ENCODE results near the gene RNASEH2B. TPM values are rescaled to one million over a fixed set of nuclear protein-coding genes. Genes with fewer than 3 reads are reported as not detected.

Gene RNASEH2B
- total and polyA plus RNA-seq, 12 donors: 23.5 to 77.1 (median 33.0) TPM

- H3K9me3 ChIP-seq (replicated peaks in 1 of 3): no peaks in the 10 kb centered on the region
- H3K4me1 ChIP-seq (replicated peaks in 1 of 2): no peaks in the 10 kb centered on the region
- no peaks in the 10 kb centered on the region for H3K36me3 ChIP-seq (replicated peaks in 1 of 2)
- 81 to 88% (median 87%) methylated on average over 2 of the region's 2 CpGs for WGBS, 4 donors
- no peak overlapping the region for H3K4me3 ChIP-seq
- H3K27me3 ChIP-seq: no peaks in the 10 kb centered on the region
- H3K27ac ChIP-seq: no peak overlapping the region
- intact Hi-C loops (cut with DNase I): no loop called here
- no peak for DNase-seq
- TF ChIP-seq POLR2A (IDR thresholded peaks at IDR 0.05) (no peak), CTCF (IDR thresholded peaks at IDR 0.05) (no peak)
Measured at GRCh38 chr13:50873991-50874390, 35.6 kb upstream of the RNASEH2B start.

GRCh38 chr13:50882816-50883435 is 26.7 kb upstream of the RNASEH2B start:
- intact Hi-C loops (cut with DNase I): no loop called here
- no peaks in the 10 kb centered on the region for H3K4me1 ChIP-seq (replicated peaks in 1 of 2)
- H3K36me3 ChIP-seq (replicated peaks in 1 of 2): no peaks in the 10 kb centered on the region
- no peak for DNase-seq
- WGBS, 4 donors: 79 to 91% (median 85%) methylated on average over 5 of the region's 5 CpGs
- H3K27me3 ChIP-seq: no peaks in the 10 kb centered on the region
- H3K27ac ChIP-seq: no peak overlapping the region
- no peak for TF ChIP-seq POLR2A (IDR thresholded peaks at IDR 0.05)
- no peak overlapping the region for H3K4me3 ChIP-seq
- H3K9me3 ChIP-seq (replicated peaks in 1 of 3): no peaks in the 10 kb centered on the region

GRCh38 chr13:50883728-50884127 is 25.9 kb upstream of the RNASEH2B start:
- Histone ChIP-seq H3K4me1 (replicated peaks in 1 of 2) (no peaks in the 10 kb centered on the region), H3K27me3 (no peaks in the 10 kb centered on the region), H3K27ac (no peak overlapping the region), H3K36me3 (replicated peaks in 1 of 2) (no peaks in the 10 kb centered on the region), H3K9me3 (replicated peaks in 1 of 3) (no peaks in the 10 kb centered on the region), H3K4me3 (no peak overlapping the region)
- DNase-seq: no peak
- 73 to 89% (median 82%) methylated on average over 1 of the region's 1 CpG for WGBS, 4 donors
- no peak for TF ChIP-seq CTCF (IDR thresholded peaks at IDR 0.05)
- TF ChIP-seq POLR2A (IDR thresholded peaks at IDR 0.05): no peak
- intact Hi-C loops (cut with DNase I): no loop called here

- Histone ChIP-seq H3K27ac (no peak overlapping the region), H3K9me3 (replicated peaks in 1 of 3) (no peaks in the 10 kb centered on the region), H3K27me3 (no peaks in the 10 kb centered on the region), H3K36me3 (replicated peaks in 1 of 2) (no peaks in the 10 kb centered on the region), H3K4me3 (no peak overlapping the region), H3K4me1 (replicated peaks in 1 of 2) (no peaks in the 10 kb centered on the region)
- intact Hi-C loops (cut with DNase I): no loop called here
- no peak for DNase-seq
- TF ChIP-seq POLR2A (IDR thresholded peaks at IDR 0.05) (no peak), CTCF (IDR thresholded peaks at IDR 0.05) (no peak)
- 80 to 88% (median 85%) methylated on average over 1 of the region's 1 CpG for WGBS, 4 donors
Measured at GRCh38 chr13:50884265-50884664, 25.3 kb upstream of the RNASEH2B start.

- no peak overlapping the region for H3K4me3 ChIP-seq
- TF ChIP-seq CTCF (IDR thresholded peaks at IDR 0.05): no peak
- no peaks in the 10 kb centered on the region for H3K27me3 ChIP-seq
- intact Hi-C loops (cut with DNase I): no loop called here
- H3K36me3 ChIP-seq (replicated peaks in 1 of 2): no peaks in the 10 kb centered on the region
- WGBS, 4 donors: 82 to 86% (median 84%) methylated on average over 7 of the region's 7 CpGs
- no peak overlapping the region for H3K27ac ChIP-seq
- DNase-seq: no peak
- H3K9me3 ChIP-seq (replicated peaks in 1 of 3): no peaks in the 10 kb centered on the region
- H3K4me1 ChIP-seq (replicated peaks in 1 of 2): no peaks in the 10 kb centered on the region
Measured at GRCh38 chr13:50887151-50887550, 22.4 kb upstream of the RNASEH2B start.

Data from adrenal gland (tissue), 12 donors.